Stimulated activated CD8-positive, alpha-beta memory T cell treated with anti-CD3 and anti-CD28 coated beads, Interleukin-12 subunit alpha, Interleukin-12 subunit beta, amount 100 ng/mL, for 4 hours (primary cell): ENCODE data around the gene RNF34.

Experiments
- DNase-seq: peaks from one replicate; pipeline ENCODE4 v3.0.0-alpha.2; 2020; ENCODE audit warnings: low read depth

Gene RNF34

GRCh38 chr12:121439715-121440114 is 39.8 kb downstream of the RNF34 start:
- no peak for DNase-seq

GRCh38 chr12:121440768-121441167 is 40.9 kb downstream of the RNF34 start:
- DNase-seq = no peak

- DNase-seq = no peak
Observed at GRCh38 chr12:121441555-121441954, 41.6 kb downstream of the RNF34 start.

- no peak for DNase-seq
Observed at GRCh38 chr12:121442028-121442948, 42.4 kb downstream of the RNF34 start.

GRCh38 chr12:121443193-121443870 is 43.4 kb downstream of the RNF34 start:
- DNase-seq = peak; percentile 32

GRCh38 chr12:121443911-121444841 is 44.3 kb downstream of the RNF34 start:
- DNase-seq = no peak

- DNase-seq = no peak
Observed at GRCh38 chr12:121444842-121445202, 44.9 kb downstream of the RNF34 start.

- no peak for DNase-seq
Observed at GRCh38 chr12:121446750-121447149, 46.8 kb downstream of the RNF34 start.

GRCh38 chr12:121448771-121449315 is 48.9 kb downstream of the RNF34 start:
- DNase-seq = no peak

GRCh38 chr12:121451961-121452339 is 52.0 kb downstream of the RNF34 start:
- no peak for DNase-seq

- no peak for DNase-seq
Observed at GRCh38 chr12:121452340-121452984, 52.5 kb downstream of the RNF34 start.

- DNase-seq = no peak
Observed at GRCh38 chr12:121452985-121453360, 53.1 kb downstream of the RNF34 start.

GRCh38 chr12:121453629-121454028 is 53.7 kb downstream of the RNF34 start:
- DNase-seq = no peak

- DNase-seq = no peak
Observed at GRCh38 chr12:121454921-121455320, 55.0 kb downstream of the RNF34 start.

- DNase-seq = no peak
Observed at GRCh38 chr12:121455766-121456420, 56.0 kb downstream of the RNF34 start.

GRCh38 chr12:121456551-121456950 is 56.6 kb downstream of the RNF34 start:
- no peak for DNase-seq

GRCh38 chr12:121461048-121461447 is 61.1 kb downstream of the RNF34 start:
- DNase-seq = no peak

GRCh38 chr12:121464331-121464730 is 64.4 kb downstream of the RNF34 start:
- no peak for DNase-seq

- DNase-seq = peak; percentile 37
Observed at GRCh38 chr12:121465921-121466793, 66.2 kb downstream of the RNF34 start.
